LHCN-M2 (cell line): ENCODE results near the gene ADCYAP1R1. TPM values are rescaled to one million over a fixed set of nuclear protein-coding genes. Genes with fewer than 3 reads are reported as not detected.

Experiments
- DNase-seq: peaks from one replicate; pipeline ENCODE4 v3.0.0-alpha.2; 2012; ENCODE audit warnings: low read depth
- total RNA-seq: library from RNA; depleted of rRNA; stranded (reverse); fragments of >200 nt; gene quantifications from 2 replicates; pipeline ENCODE4 v1.2.3, GENCODE V29; 2014

Gene ADCYAP1R1
- total RNA-seq, 1 experiment from 2014 or later = 0.06 TPM

- DNase-seq = no peak
These were observed 53.3 kb downstream of the ADCYAP1R1 start for GRCh38 chr7:31105256-31105950.

- no peak for DNase-seq
These were observed 54.4 kb downstream of the ADCYAP1R1 start for GRCh38 chr7:31106303-31107105.

GRCh38 chr7:31107106-31108090 is 55.3 kb downstream of the ADCYAP1R1 start:
- DNase-seq = no peak

GRCh38 chr7:31108097-31108657 is 56.1 kb downstream of the ADCYAP1R1 start:
- DNase-seq = no peak

GRCh38 chr7:31109751-31110150 is 57.6 kb downstream of the ADCYAP1R1 start:
- DNase-seq = no peak

GRCh38 chr7:31110331-31111108 is 58.4 kb downstream of the ADCYAP1R1 start:
- no peak for DNase-seq

GRCh38 chr7:31111109-31111451 is 59.0 kb downstream of the ADCYAP1R1 start:
- DNase-seq = no peak

- no peak for DNase-seq
These were observed 61.6 kb downstream of the ADCYAP1R1 start for GRCh38 chr7:31113660-31114059.

- DNase-seq = peak; percentile 31
These were observed 62.7 kb downstream of the ADCYAP1R1 start for GRCh38 chr7:31114593-31115343.

- no peak for DNase-seq
These were observed 64.5 kb downstream of the ADCYAP1R1 start for GRCh38 chr7:31116615-31117014.

GRCh38 chr7:31119249-31119648 is 67.1 kb downstream of the ADCYAP1R1 start:
- no peak for DNase-seq

- DNase-seq = no peak
These were observed 68.8 kb downstream of the ADCYAP1R1 start for GRCh38 chr7:31120800-31121513.

- no peak for DNase-seq
These were observed 69.5 kb downstream of the ADCYAP1R1 start for GRCh38 chr7:31121601-31122000.

GRCh38 chr7:31122649-31123058 is 70.5 kb downstream of the ADCYAP1R1 start:
- DNase-seq = peak; percentile 73

- DNase-seq = no peak
These were observed 71.2 kb downstream of the ADCYAP1R1 start for GRCh38 chr7:31123321-31123720.

- no peak for DNase-seq
These were observed 71.6 kb downstream of the ADCYAP1R1 start for GRCh38 chr7:31123726-31124125.

GRCh38 chr7:31125171-31125570 is 73.1 kb downstream of the ADCYAP1R1 start:
- no peak for DNase-seq

- peak; percentile 19 for DNase-seq
These were observed 74.9 kb downstream of the ADCYAP1R1 start for GRCh38 chr7:31126976-31127375.

GRCh38 chr7:31129067-31129466 is 77.0 kb downstream of the ADCYAP1R1 start:
- no peak for DNase-seq
